ENCODE results near the gene SDF4.
"Not testable (repeated sequence)": the region's sequence is repeated elsewhere in the genome, so short reads cannot be mapped to it uniquely, and the experiment has no call there.

SDF4 gene

GRCh38 chr1:1199961-1200875 is 31.6 kb downstream of the SDF4 start:
- H3K4me3 ChIP-seq (ENCODE audit: low read depth, low read length) = no peak overlapping the region

- H3K4me3 ChIP-seq (ENCODE audit: low read depth, low read length) = no peak overlapping the region
These were observed 32.5 kb downstream of the SDF4 start for GRCh38 chr1:1199141-1199960.

- H3K4me3 ChIP-seq (ENCODE audit: low read depth, low read length) = no peak overlapping the region
These were observed 33.2 kb downstream of the SDF4 start for GRCh38 chr1:1198423-1199140.

GRCh38 chr1:1197551-1198422 is 34.0 kb downstream of the SDF4 start:
- no peak overlapping the region for H3K4me3 ChIP-seq (ENCODE audit: low read depth, low read length)

GRCh38 chr1:1197188-1197500 is 34.7 kb downstream of the SDF4 start:
- H3K4me3 ChIP-seq (ENCODE audit: low read depth, low read length) = no peak overlapping the region

- no peak overlapping the region for H3K4me3 ChIP-seq (ENCODE audit: low read depth, low read length)
These were observed 35.2 kb downstream of the SDF4 start for GRCh38 chr1:1196431-1197187.

- H3K4me3 ChIP-seq (ENCODE audit: low read depth, low read length) = not testable (repeated sequence)
These were observed 36.1 kb downstream of the SDF4 start for GRCh38 chr1:1195726-1196125.

- no peak overlapping the region for H3K4me3 ChIP-seq (ENCODE audit: low read depth, low read length)
These were observed 37.1 kb downstream of the SDF4 start for GRCh38 chr1:1194723-1195122.

- H3K4me3 ChIP-seq (ENCODE audit: low read depth, low read length) = no peak overlapping the region
These were observed 40.1 kb downstream of the SDF4 start for GRCh38 chr1:1191734-1192133.

- H3K4me3 ChIP-seq (ENCODE audit: low read depth, low read length) = no peak overlapping the region
These were observed 42.7 kb downstream of the SDF4 start for GRCh38 chr1:1189111-1189510.

GRCh38 chr1:1187938-1188337 is 43.9 kb downstream of the SDF4 start:
- H3K4me3 ChIP-seq (ENCODE audit: low read depth, low read length) = no peak overlapping the region

GRCh38 chr1:1185101-1185765 is 46.6 kb downstream of the SDF4 start:
- H3K4me3 ChIP-seq (ENCODE audit: low read depth, low read length) = no peak overlapping the region

GRCh38 chr1:1183833-1184775 is 47.7 kb downstream of the SDF4 start:
- H3K4me3 ChIP-seq (ENCODE audit: low read depth, low read length) = no peak overlapping the region

GRCh38 chr1:1183221-1183747 is 48.5 kb downstream of the SDF4 start:
- no peak overlapping the region for H3K4me3 ChIP-seq (ENCODE audit: low read depth, low read length)

GRCh38 chr1:1182491-1183220 is 49.1 kb downstream of the SDF4 start:
- no peak overlapping the region for H3K4me3 ChIP-seq (ENCODE audit: low read depth, low read length)

GRCh38 chr1:1181938-1182410 is 49.8 kb downstream of the SDF4 start:
- H3K4me3 ChIP-seq (ENCODE audit: low read depth, low read length) = no peak overlapping the region

Measured in iPS-11a (cell line).